Measurements from ENCODE around the gene NAA16.

DNA sequence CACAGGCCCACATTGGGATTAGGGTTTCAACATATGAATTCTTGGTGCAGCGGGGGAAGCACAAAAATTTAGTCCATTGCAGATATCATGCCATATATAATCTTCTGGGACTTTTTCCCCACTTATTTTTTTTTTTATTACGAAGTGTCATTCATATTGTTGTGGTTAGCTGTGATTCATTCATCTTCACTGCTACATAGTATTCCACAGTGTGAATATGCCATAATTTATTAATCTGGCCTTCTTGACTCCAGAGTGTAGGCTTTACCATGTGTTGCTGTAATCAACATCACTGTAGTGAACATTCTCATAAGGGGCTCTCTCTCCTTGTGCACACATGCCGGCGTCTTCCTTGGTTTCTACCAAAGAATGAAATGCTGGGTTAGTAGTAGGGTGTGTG is 92.9 kb downstream of the NAA16 start:
- TF ChIP-seq, protein P1, sequence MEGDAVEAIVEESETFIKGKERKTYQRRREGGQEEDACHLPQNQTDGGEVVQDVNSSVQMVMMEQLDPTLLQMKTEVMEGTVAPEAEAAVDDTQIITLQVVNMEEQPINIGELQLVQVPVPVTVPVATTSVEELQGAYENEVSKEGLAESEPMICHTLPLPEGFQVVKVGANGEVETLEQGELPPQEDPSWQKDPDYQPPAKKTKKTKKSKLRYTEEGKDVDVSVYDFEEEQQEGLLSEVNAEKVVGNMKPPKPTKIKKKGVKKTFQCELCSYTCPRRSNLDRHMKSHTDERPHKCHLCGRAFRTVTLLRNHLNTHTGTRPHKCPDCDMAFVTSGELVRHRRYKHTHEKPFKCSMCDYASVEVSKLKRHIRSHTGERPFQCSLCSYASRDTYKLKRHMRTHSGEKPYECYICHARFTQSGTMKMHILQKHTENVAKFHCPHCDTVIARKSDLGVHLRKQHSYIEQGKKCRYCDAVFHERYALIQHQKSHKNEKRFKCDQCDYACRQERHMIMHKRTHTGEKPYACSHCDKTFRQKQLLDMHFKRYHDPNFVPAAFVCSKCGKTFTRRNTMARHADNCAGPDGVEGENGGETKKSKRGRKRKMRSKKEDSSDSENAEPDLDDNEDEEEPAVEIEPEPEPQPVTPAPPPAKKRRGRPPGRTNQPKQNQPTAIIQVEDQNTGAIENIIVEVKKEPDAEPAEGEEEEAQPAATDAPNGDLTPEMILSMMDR (IDR thresholded peaks at IDR 0.05; ENCODE audit: poor library complexity, severe bottlenecking) = no peak
- TF ChIP-seq EP300 (conservative IDR thresholded peaks at IDR 0.05; ENCODE audit: poor library complexity, severe bottlenecking) = no peak
